HG03280 (cell line): ENCODE data around the gene SLC37A1.

Experiments
- ATAC-seq: cut with Tn5 transposase; IDR thresholded peaks from one replicate; pipeline ENCODE4 v1.9.1; 2021; ENCODE audit warnings: mild to moderate bottlenecking, moderate library complexity; ENCODE audit not compliant: unreplicated experiment

The SLC37A1 gene

DNA sequence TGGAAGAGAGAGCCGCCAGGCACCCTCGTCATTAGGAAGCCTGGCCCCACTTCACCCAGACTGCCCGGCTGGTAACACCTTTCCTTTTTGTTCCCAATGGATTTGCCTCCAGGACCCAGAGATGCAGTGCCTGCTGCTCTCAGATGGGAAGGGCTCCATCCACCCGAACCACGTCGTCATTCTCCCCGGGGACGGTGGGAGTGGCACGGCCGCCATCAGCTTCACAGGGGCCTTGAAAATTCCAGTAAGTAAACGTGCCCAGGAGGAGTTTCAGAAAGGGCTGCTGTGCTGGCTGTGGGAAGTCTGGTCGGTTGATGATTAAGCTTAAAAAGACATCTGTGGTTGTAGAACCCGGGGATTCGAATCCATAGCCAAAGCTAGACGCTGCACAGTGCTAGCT, 45.2 kb downstream of the SLC37A1 start:
- no peak for ATAC-seq

GRCh38 chr21:42559326-42559725, 45.7 kb downstream of the SLC37A1 start:
- ATAC-seq = no peak

GRCh38 chr21:42560517-42561179, 47.0 kb downstream of the SLC37A1 start:
- no peak for ATAC-seq

DNA sequence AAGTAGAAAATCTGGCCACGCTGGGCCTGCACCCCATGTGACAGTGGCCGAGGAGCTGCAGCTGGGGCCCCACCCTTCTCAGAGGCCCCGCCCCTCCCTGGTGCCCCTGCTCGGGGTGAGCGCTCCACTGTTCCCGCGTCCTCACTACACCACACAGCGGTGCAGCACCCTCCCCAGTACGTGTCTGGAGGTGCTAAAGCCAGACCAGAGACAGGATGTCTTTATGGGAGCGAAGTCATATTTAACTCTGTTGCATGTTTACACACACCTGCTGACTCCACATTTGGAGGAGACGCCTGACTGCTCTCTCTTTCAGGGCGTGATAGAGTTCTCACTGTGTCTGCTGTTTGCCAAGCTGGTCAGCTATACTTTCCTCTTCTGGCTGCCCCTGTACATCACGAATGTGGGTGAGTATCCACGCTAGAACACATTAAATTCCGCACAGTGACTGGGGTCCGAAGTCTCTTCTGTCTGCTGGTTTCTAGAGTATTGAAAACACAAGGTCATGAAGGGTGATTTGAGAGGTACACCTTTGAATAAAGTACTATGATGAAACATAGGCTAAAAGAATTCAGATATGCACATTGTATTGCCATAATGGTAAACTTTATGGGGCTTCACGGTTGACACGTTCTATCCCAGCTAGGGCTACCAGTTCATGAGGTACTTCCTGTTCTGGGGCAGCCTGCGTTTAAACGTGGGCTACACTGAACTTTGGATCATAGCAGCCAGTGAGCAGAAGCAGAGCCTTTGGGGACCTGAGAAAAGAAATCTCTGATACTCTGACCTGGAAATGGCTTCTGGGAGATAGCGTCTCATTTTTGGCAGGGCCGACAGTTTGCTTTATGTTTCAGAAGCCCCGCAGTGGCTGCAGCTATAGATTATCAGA, 48.4 kb downstream of the SLC37A1 start:
- no peak for ATAC-seq

- no peak for ATAC-seq
These were observed 49.2 kb downstream of the SLC37A1 start for GRCh38 chr21:42562816-42563215.

- ATAC-seq = no peak
These were observed 49.6 kb downstream of the SLC37A1 start for GRCh38 chr21:42563261-42563660.

GRCh38 chr21:42563686-42564085, 50.0 kb downstream of the SLC37A1 start:
- ATAC-seq = no peak

GRCh38 chr21:42564561-42564971, 50.9 kb downstream of the SLC37A1 start:
- ATAC-seq = no peak

- no peak for ATAC-seq
These were observed 51.7 kb downstream of the SLC37A1 start for GRCh38 chr21:42565206-42565810.

DNA sequence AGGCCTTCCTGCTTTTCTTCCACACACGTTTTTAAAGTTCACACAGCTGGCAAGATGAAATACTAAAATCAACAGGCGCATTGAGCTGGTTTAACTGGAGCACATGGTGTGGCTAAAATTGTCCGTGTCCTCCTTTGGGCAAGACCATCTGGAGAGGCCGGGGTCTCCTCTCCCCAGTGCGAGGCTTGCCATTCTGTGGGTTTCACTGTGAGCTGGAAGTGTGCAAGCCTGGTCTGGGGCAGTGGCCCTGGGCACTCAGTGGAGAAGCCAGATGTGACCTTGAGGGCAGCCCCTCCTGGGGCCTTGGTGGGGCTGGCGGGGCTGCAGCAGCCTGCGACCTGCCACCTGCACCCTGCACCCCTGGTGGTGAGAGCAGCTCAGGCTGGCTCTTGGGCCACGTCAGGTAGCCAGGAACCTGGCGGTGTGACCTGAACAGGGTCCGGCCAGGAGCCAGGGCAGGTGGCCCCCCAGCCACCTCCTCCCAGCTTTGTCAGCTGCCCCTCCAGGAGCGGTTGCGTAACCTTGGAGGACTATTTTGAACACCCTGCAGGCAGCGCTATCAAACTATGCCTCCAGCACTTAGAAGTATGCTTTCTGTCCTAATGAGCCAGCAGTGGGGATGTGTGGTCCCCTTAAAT, 52.4 kb downstream of the SLC37A1 start:
- no peak for ATAC-seq

DNA sequence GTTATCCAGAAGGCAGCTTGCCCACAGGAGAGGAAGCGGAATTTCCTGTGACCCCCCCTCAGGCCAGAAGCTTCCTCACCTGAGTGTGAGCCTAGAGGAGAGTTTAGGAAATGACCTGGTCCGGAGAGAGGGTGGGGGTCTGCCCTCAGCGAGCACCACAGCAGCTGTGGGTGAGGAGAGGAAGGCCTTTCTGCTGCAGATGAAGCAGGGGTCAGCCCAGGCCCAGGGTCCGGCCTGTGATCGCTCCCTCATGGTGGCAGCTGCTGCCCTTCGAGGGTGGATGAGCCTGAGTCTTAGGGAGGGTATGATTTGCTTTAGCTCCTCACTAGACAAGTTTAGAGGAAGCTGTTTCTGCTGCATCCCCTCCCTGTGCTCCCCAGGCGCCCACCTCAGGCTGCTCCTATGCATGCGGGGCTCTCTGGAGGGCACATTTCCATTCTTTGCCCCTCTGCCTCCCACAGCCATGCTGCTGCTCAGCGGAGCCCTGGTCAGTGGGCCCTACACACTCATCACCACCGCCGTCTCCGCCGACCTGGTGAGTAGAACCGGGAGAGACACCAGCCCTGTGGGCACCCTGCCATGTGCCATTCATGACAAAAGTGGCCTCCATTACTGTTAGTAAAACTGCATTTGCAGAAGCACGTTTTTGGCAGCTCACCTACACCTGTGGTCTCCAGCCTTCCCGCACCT, 53.0 kb downstream of the SLC37A1 start:
- no peak for ATAC-seq

DNA sequence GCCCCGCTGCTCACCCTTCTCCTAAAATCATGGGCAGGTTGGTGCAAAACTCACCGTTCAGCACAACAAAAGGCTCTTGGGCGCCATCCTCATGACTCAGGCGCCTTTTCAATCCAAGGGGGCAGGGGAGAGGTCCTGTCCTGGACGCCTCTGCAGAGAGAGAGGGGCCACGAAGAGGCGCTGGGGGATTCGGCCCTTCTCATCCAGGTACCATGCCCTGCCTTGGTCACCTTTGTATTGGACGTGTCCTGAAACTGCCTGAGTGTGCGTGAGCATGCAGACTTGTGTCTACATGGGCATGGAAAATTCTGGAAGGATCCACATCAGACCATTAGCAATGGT, 53.5 kb downstream of the SLC37A1 start:
- ATAC-seq = no peak

- ATAC-seq = no peak
These were observed 54.2 kb downstream of the SLC37A1 start for GRCh38 chr21:42567861-42568260.

DNA sequence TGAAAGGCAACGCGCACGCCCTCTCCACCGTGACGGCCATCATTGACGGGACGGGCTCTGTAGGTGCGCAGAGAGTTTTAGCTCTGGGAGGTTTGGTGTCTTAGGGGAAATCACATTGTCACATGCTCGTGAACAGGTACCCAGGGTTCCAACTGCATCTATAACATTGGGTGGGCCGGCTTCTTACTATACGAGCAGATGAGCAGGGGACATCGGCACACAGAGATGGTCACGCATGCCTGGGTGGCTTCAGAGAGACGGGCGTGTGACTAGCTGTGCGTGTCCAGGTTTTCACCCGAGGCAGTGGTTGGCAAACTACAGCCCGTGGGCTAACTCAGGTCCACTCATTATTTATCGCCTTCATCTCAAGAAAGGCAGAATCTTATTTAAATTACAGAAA, 54.7 kb downstream of the SLC37A1 start:
- ATAC-seq = no peak

- ATAC-seq = no peak
These were observed 55.4 kb downstream of the SLC37A1 start for GRCh38 chr21:42568866-42569731.

DNA sequence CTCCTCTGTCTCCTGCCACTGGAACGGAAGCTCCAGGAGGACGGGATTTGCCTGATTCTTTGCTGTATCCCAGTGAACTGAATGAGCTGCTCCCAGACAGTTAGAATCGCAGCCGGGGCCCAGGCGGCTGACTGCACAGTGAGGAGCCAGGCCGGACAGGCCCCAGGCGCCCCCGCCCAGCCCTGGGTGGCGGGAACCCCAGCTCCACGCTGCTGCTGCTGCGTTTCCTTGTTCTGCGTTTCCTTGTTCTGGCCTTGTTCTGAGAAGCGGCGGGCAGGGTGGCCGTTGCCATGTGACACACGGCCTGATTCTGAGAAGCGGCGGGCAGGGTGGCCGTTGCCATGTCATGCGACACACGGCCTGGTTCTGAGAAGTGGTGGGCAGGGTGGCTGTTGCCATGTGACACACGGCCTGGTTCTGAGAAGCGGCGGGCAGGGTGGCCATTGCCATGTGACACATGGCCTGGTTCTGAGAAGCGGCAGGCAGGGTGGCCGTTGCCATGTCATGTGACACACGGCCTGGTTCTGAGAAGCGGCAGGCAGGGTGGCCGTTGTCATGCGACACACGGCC, 56.2 kb downstream of the SLC37A1 start:
- ATAC-seq = no peak

DNA sequence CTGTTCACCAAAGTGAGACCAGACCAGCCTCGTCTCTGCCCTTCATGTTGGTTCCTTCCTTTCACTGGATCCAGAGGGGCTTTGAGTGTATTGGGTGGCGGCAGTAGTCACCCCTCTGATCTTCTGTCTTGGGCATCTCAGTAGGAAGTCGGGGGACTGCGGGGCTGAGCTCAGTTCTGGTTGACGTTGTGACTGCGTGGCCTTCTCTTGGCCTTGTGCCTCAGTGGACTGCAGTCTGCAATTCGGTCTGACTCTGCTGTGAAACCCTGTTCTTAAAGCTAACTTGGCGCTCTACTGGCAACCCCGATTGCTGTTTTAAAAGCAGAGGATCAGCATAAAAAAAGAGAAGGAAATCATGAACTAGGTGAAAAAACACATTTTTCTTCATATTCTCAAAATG, 56.7 kb downstream of the SLC37A1 start:
- ATAC-seq = no peak

GRCh38 chr21:42570841-42571387, 57.3 kb downstream of the SLC37A1 start:
- no peak for ATAC-seq

GRCh38 chr21:42571391-42572150, 57.9 kb downstream of the SLC37A1 start:
- no peak for ATAC-seq
